ENCODE data around the gene ABI3BP.

Gene ABI3BP, protein sequence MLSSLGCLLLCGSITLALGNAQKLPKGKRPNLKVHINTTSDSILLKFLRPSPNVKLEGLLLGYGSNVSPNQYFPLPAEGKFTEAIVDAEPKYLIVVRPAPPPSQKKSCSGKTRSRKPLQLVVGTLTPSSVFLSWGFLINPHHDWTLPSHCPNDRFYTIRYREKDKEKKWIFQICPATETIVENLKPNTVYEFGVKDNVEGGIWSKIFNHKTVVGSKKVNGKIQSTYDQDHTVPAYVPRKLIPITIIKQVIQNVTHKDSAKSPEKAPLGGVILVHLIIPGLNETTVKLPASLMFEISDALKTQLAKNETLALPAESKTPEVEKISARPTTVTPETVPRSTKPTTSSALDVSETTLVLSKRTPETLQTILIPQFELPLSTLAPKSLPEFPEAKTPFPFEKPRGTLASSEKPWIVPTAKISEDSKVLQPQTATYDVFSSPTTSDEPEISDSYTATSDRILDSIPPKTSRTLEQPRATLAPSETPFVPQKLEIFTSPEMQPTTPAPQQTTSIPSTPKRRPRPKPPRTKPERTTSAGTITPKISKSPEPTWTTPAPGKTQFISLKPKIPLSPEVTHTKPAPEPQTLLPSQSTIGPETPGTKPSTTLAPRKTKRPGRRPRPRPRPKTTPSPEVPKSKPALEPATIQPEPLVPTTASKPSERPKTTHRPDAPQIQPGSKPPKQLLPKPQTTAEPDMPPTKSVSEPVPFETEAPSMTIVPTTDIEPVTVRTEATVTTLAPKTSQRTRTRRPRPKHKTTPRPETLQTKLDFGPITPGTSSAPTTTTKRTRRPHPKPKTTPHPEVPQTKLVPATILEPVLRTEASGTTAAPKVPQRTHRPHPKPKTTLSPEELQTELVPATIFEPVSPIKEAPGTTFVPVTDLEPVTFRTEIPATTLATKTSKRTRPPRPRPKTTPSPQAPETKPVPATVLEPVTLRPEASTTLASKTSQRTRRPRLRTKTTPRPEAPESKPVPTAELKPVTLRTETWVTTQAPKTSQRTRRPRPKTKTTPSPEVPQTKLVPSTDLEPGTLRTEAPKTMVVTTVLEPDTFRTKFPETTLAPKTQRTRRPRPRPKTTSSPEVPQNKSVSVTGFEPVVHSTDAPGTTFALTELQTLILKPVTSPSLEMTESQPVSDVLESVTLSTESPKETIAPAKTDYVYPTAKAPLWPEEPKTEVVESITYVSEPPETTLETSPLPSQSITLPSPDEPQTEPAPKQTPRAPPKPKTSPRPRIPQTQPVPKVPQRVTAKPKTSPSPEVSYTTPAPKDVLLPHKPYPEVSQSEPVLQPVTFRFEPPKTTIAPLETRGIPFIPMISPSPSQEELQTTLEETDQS (N-terminal part only)

DNA sequence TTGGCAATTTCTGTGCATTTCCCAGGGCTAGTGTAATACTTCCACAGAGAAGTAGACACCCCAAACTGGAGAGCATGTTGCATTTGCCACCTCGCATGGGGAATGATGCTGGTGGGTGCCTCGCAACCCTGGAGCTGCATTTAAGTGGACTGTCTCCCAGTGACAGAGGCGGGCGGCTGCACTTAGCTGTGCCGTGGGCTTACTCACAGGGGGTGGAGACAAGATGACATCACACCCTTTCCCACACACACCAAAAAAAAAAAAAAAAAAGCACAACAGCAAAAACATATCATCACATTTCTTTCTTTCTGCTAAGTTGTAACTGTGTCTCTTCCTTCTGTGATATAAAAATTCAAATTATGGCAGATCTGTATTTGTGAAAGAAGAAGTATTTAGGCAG lies at the start of gene ABI3BP:
Gene ABI3BP, minus strand, starts transcription at position 113 of the 400 bp plus-strand sequence. Its CDS starts 37 bp downstream, at position 76.
- DNase-seq (ENCODE audit: low read depth in 2 of 2): peak; percentile 89 to 93
- peak within 1 kb of the TSS; percentile 35 to 46 for H3K4me3 ChIP-seq (replicated peaks in 1 of 2; ENCODE audit: low read depth in 2 of 2, low read length in 2 of 2)
- TF ChIP-seq, protein P1, sequence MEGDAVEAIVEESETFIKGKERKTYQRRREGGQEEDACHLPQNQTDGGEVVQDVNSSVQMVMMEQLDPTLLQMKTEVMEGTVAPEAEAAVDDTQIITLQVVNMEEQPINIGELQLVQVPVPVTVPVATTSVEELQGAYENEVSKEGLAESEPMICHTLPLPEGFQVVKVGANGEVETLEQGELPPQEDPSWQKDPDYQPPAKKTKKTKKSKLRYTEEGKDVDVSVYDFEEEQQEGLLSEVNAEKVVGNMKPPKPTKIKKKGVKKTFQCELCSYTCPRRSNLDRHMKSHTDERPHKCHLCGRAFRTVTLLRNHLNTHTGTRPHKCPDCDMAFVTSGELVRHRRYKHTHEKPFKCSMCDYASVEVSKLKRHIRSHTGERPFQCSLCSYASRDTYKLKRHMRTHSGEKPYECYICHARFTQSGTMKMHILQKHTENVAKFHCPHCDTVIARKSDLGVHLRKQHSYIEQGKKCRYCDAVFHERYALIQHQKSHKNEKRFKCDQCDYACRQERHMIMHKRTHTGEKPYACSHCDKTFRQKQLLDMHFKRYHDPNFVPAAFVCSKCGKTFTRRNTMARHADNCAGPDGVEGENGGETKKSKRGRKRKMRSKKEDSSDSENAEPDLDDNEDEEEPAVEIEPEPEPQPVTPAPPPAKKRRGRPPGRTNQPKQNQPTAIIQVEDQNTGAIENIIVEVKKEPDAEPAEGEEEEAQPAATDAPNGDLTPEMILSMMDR (IDR thresholded peaks at IDR 0.05; ENCODE audit: low read depth, low read length): no peak

DNA sequence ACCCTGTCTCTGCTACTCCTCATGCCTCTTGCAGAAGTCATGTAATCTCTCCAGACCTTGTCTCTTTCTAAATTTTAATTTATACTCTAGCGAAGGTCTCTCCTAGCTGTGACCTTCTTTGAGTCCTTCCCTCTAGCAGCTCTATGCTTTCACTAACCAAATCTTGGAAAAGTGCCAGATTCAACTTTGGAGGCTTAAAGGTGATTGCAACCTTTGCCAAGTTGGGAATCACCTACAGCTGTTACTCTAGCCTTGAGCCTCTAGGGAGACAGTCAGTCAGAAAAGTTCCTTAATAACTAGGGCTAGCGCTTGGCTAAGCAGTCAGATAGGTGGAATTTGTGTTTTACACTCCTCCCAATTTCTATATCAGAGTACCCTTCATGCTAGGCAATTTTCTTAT lies 46.1 kb upstream of the ABI3BP start:
- DNase-seq (ENCODE audit: low read depth in 2 of 2): no peak
- H3K4me3 ChIP-seq (replicated peaks in 1 of 2; ENCODE audit: low read depth in 2 of 2, low read length in 2 of 2): no peak overlapping the region
- TF ChIP-seq, protein P1 (IDR thresholded peaks at IDR 0.05; ENCODE audit: low read depth, low read length): no peak

DNA sequence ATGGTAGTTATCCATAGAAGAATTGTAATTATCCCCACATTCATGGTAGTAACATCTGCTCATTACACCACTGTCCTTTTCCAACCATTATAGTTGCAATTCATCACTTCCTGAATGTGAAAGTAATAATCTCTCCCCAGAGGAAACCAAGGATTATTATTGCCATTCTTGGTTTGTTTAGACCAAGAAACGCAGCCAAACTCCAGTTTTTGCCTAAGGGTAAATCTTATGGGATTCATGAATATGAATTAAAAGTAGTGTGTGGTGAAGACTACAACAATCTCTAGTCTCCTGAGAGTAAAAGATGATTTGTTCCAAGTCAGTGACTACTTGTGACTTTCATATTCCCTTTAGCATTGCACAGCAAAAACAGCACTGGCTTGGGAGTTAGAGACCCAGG lies 45.7 kb upstream of the ABI3BP start:
- TF ChIP-seq, protein P1 (IDR thresholded peaks at IDR 0.05; ENCODE audit: low read depth, low read length): no peak
- DNase-seq (ENCODE audit: low read depth in 2 of 2): peak in 1 of 2 donors; percentile 62
- no peak overlapping the region for H3K4me3 ChIP-seq (replicated peaks in 1 of 2; ENCODE audit: low read depth in 2 of 2, low read length in 2 of 2)

DNA sequence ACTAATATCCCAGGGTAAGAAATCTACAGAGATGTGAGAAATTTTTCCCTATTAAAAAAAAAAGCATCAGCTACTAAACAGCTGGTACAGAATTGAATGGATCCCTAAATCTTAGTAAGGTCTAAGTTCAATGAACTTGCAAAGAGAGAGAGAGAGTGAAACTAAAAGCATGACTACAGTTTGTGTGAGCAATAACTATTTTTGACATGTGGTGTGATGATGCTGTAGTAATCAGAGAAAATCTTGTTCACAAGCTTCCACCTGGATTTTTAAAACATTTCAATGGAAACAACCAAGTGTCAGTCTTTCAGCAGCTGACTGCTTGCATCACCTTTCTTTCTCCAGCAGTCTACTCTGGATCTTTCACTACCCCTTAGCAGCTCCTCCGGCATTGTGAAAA lies 45.2 kb upstream of the ABI3BP start:
- peak in 1 of 2 donors; percentile 62 for DNase-seq (ENCODE audit: low read depth in 2 of 2)
- TF ChIP-seq, protein P1 (IDR thresholded peaks at IDR 0.05; ENCODE audit: low read depth, low read length): no peak
- H3K4me3 ChIP-seq (replicated peaks in 1 of 2; ENCODE audit: low read depth in 2 of 2, low read length in 2 of 2): no peak overlapping the region

DNA sequence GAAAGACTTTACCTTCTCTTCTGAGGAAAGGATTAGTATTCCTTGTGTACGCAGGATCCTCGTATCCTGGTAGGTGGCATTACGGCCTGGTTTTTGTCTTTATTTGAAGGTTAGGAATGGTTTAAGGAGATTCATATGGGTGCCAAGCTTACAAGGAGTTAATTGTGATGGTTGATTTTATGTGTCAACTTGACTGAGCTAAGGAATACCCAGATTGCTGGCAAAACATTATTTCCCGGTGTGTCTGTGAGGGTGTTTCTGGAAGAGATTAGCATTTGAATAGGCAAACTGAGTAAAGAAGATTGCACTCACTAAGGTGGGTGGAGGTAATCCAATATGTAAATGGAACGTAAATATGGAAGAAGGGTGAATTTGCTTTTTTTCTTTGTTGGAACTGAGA lies 44.4 kb upstream of the ABI3BP start:
- no peak overlapping the region for H3K4me3 ChIP-seq (replicated peaks in 1 of 2; ENCODE audit: low read depth in 2 of 2, low read length in 2 of 2)
- TF ChIP-seq, protein P1 (IDR thresholded peaks at IDR 0.05; ENCODE audit: low read depth, low read length): no peak
- DNase-seq (ENCODE audit: low read depth in 2 of 2): no peak

DNA sequence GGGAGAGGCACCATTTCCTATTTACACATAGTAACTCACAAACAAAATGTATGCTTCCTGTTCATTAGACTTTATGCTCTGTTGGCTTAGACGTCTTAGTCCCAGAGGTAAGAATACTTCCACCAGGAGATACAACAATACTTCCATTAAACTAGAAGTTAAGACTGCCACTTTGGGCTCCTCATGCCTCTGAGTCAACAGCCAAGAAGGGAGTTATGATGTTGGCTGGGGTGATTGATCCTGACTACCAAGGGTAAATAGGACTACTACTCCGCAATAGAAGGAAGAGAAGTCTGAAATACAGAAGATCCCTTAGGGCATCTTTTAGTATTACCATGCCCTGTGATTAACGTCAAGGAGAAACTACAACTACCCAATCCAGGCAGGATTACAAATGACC lies 43.5 kb upstream of the ABI3BP start:
- TF ChIP-seq, protein P1 (IDR thresholded peaks at IDR 0.05; ENCODE audit: low read depth, low read length): no peak
- DNase-seq (ENCODE audit: low read depth in 2 of 2): no peak

More for the DNA sequence above, 43.5 kb upstream of the ABI3BP start:
- H3K4me3 ChIP-seq (replicated peaks in 1 of 2; ENCODE audit: low read depth in 2 of 2, low read length in 2 of 2): no peak overlapping the region

Data from cardiac fibroblast (primary cell).